GM12878 (cell line): ENCODE data around the gene GEMIN7. TPM values are rescaled to one million over a fixed set of nuclear protein-coding genes. Genes with fewer than 3 reads are reported as not detected.

ENCODE experiments used
- BACH1 ChIP-seq: fragments of 450-650 bp; IDR thresholded peaks from 2 replicates; pipeline ENCODE4 v1.6.1; 2017; ENCODE audit warnings: mild to moderate bottlenecking, borderline replicate concordance
- CEBPZ ChIP-seq: fragments of 150-350 bp; IDR thresholded peaks from 2 replicates; pipeline ENCODE4 v1.6.1; 2016; ENCODE audit warnings: low read depth, low read length
- CHD1 ChIP-seq: IDR thresholded peaks from 2 replicates; pipeline ENCODE4 v1.6.1; 2012; ENCODE audit warnings: low read depth, low read length, improper control_type of control experiment
- E2F8 ChIP-seq: fragments of 450-650 bp; IDR thresholded peaks from 2 replicates; pipeline ENCODE4 v1.6.1; 2018; ENCODE audit warnings: mild to moderate bottlenecking, low read depth, moderate library complexity; ENCODE audit not compliant: partially characterized antibody
- EP300 ChIP-seq, 2 experiments: fragments of 150-350 bp in 1 of 2; IDR thresholded peaks; 2 replicates each; pipeline ENCODE4 v1.6.1; 2011 to 2012; ENCODE audit warnings: low read depth in 2 of 2, low read length in 2 of 2, borderline replicate concordance in 1 of 2, improper control_type of control experiment in 1 of 2, inconsistent platforms in 1 of 2; ENCODE audit not compliant: control insufficient read depth in 1 of 2
- ETV6 ChIP-seq, 2 experiments: fragments of 450-650 bp in 1 of 2; IDR thresholded peaks in 1 of 2; conservative IDR thresholded peaks in 1 of 2; 2 replicates each; pipeline ENCODE4 v1.6.1; 2014; ENCODE audit warnings: antibody characterized with exemption in 1 of 2, borderline replicate concordance in 1 of 2, low read depth in 1 of 2, mild to moderate bottlenecking in 1 of 2, moderate library complexity in 1 of 2
- FOXM1 ChIP-seq: IDR thresholded peaks from 2 replicates; pipeline ENCODE4 v1.6.1; 2012; ENCODE audit warnings: low read depth, mild to moderate bottlenecking, inconsistent platforms, low read length, moderate library complexity
- HCFC1 ChIP-seq: fragments of 150-350 bp; IDR thresholded peaks from 2 replicates; pipeline ENCODE4 v1.6.1; 2014; ENCODE audit warnings: low read length
- HDAC6 ChIP-seq: fragments of 200-600 bp; sonication (generic); IDR thresholded peaks from one replicate; pipeline ENCODE4 v1.8.0; 2017; ENCODE audit warnings: antibody characterized with exemption; ENCODE audit not compliant: unreplicated experiment
- IKZF1 ChIP-seq: fragments of 450-650 bp; conservative IDR thresholded peaks from 2 replicates; pipeline ENCODE4 v1.6.1; 2017; ENCODE audit warnings: antibody characterized with exemption, mild to moderate bottlenecking
- KLF5 ChIP-seq: fragments of 450-650 bp; IDR thresholded peaks from 2 replicates; pipeline ENCODE4 v1.6.1; 2014; ENCODE audit warnings: mild to moderate bottlenecking; ENCODE audit not compliant: partially characterized antibody
- MEF2A ChIP-seq: IDR thresholded peaks from 2 replicates; pipeline ENCODE4 v1.6.1; 2011; ENCODE audit warnings: low read depth, mild to moderate bottlenecking, low read length, moderate library complexity; ENCODE audit not compliant: insufficient read depth
- MEF2B ChIP-seq: fragments of 450-650 bp; IDR thresholded peaks from 2 replicates; pipeline ENCODE4 v1.6.1; 2018; ENCODE audit warnings: mild to moderate bottlenecking, moderate library complexity; ENCODE audit not compliant: partially characterized antibody, poor library complexity, severe bottlenecking
- MTA2 ChIP-seq: fragments of 450-650 bp; IDR thresholded peaks from 2 replicates; pipeline ENCODE4 v1.6.1; 2016; ENCODE audit warnings: low read depth, mild to moderate bottlenecking, moderate library complexity
- NR2C1 ChIP-seq: fragments of 450-650 bp; IDR thresholded peaks from 2 replicates; pipeline ENCODE4 v1.6.1; 2017; ENCODE audit warnings: antibody characterized with exemption, mild to moderate bottlenecking, moderate library complexity
- NRF1 ChIP-seq: conservative IDR thresholded peaks from 2 replicates; pipeline ENCODE4 v1.6.1; 2011; ENCODE audit warnings: mild to moderate bottlenecking, low read depth, low read length, improper control_type of control experiment
- PAX5 ChIP-seq: IDR thresholded peaks from 2 replicates; pipeline ENCODE4 v1.6.1; 2011; ENCODE audit warnings: low read depth, low read length, borderline replicate concordance
- RB1 ChIP-seq: fragments of 450-650 bp; formaldehyde crosslinking; IDR thresholded peaks from 2 replicates; pipeline ENCODE4 v1.6.1; 2017; ENCODE audit warnings: mild to moderate bottlenecking, borderline replicate concordance
- SMC3 ChIP-seq: IDR thresholded peaks from 2 replicates; pipeline ENCODE4 v1.6.1; 2011; ENCODE audit warnings: low read length, improper control_type of control experiment, borderline replicate concordance
- STAT3 ChIP-seq: IDR thresholded peaks from 2 replicates; pipeline ENCODE4 v1.6.1; 2011; ENCODE audit warnings: low read depth, low read length, improper control_type of control experiment
- TAF1 ChIP-seq: IDR thresholded peaks from 2 replicates; pipeline ENCODE4 v1.6.1; 2011; ENCODE audit warnings: mild to moderate bottlenecking, low read depth, low read length, borderline replicate concordance
- TCF12 ChIP-seq: IDR thresholded peaks from 2 replicates; pipeline ENCODE4 v1.6.1; 2011; ENCODE audit warnings: low read depth, mild to moderate bottlenecking, low read length
- USF1 ChIP-seq: IDR thresholded peaks from 2 replicates; pipeline ENCODE4 v1.6.1; 2011; ENCODE audit warnings: borderline replicate concordance, low read depth, mild to moderate bottlenecking, moderate library complexity, mixed read lengths, low read length; ENCODE audit not compliant: insufficient read depth; ENCODE audit errors: extremely low read length
- ZNF24 ChIP-seq: fragments of 450-650 bp; IDR thresholded peaks from 2 replicates; pipeline ENCODE4 v1.6.1; 2017; ENCODE audit warnings: antibody characterized with exemption, mild to moderate bottlenecking
- ZSCAN29 ChIP-seq: fragments of 450-650 bp; IDR thresholded peaks from 2 replicates; pipeline ENCODE4 v1.6.1; 2017; ENCODE audit warnings: mild to moderate bottlenecking, moderate library complexity
- polyA plus RNA-seq, 11 experiments: library from polyadenylated mRNA; depleted of rRNA in 4 of 11; unstranded in 6 of 11; stranded (reverse) in 5 of 11; fragments of >200 nt; fragmentation: Nextera tagmentation in 4 of 11; fragmentation: Illumina TruSeq in 1 of 11; extraction: Ambion mirVana in 4 of 11; extraction: Trizol in 1 of 11; gene quantifications; 1 replicate in 1 of 11; 2 replicates in 10 of 11; pipeline versions ENCODE4 v1.2.1 to v1.2.3, GENCODE V29; 2011 to 2016; ENCODE audit warnings: inconsistent platforms in 2 of 11, missing spikeins in 2 of 11, low read depth in 1 of 11
- total RNA-seq, 4 experiments: library from RNA; depleted of rRNA in 3 of 4; stranded (reverse); fragments of >200 nt in 3 of 4; fragmentation: Illumina TruSeq in 1 of 4; extraction: Trizol in 1 of 4; gene quantifications; 2 replicates each; pipeline versions ENCODE4 v1.2.1 to v1.2.3, GENCODE V29; 2013 to 2021

The GEMIN7 gene
- total and polyA plus RNA-seq, 10 of the 15 experiments (the other 5 are each of a cell fraction or from before 2014, with no cell fraction given) = 21.1 to 76.7 (median 44.9) TPM

- TF ChIP-seq TAF1 (no peak), SMC3 (no peak), IKZF1 (peak; percentile 72), MEF2A (no peak), MTA2 (peak; percentile 65), USF1 (no peak), ZNF24 (no peak), MEF2B (peak; percentile 90), EP300 (IDR thresholded peaks at IDR 0.05; ENCODE audit: borderline replicate concordance in 1 of 2, control insufficient read depth in 1 of 2, low read depth in 2 of 2, low read length in 2 of 2) (0 out of 4 replicates have a peak, but pooled peaks of 1 of the 2 experiments have one; percentile 32), NRF1 (no peak), FOXM1 (no peak), PAX5 (no peak), TCF12 (no peak), BACH1 (no peak), NR2C1 (no peak), CHD1 (no peak), ZSCAN29 (peak; percentile 79; the same call in 1 of the 2 replicates), HCFC1 (no peak), KLF5 (peak; percentile 33), ETV6 (conservative IDR thresholded peaks at IDR 0.05 in 1 of 2, IDR thresholded peaks at IDR 0.05 in 1 of 2; ENCODE audit: borderline replicate concordance in 1 of 2, low read depth in 1 of 2) (no peak), HDAC6 (no peak), CEBPZ (no peak), E2F8 (no peak), RB1 (no peak), STAT3 (no peak)
These were observed 42.8 kb downstream of the GEMIN7 start (continued) for GRCh38 chr19:45121827-45122345.
